WERI-Rb-1 (cell line): ENCODE results near the gene TMEM187.

Experiments
- DNase-seq: peaks from one replicate; pipeline ENCODE4 v3.0.0-alpha.2; 2020
- H3K27ac ChIP-seq: fragments of 250-450 bp; sonication (Bioruptor Pico); 2 replicates; pipeline ENCODE4 v1.5.1; 2020; ENCODE audit warnings: mild to moderate bottlenecking, moderate library complexity
- H3K27me3 ChIP-seq: fragments of 250-450 bp; sonication (Bioruptor Pico); 2 replicates; pipeline ENCODE4 v1.5.1; 2021; ENCODE audit warnings: mild to moderate bottlenecking, low read depth, moderate library complexity; ENCODE audit not compliant: insufficient read depth, severe bottlenecking
- H3K36me3 ChIP-seq: fragments of 250-450 bp; sonication (Bioruptor Pico); 2 replicates; pipeline ENCODE4 v1.5.1; 2020; ENCODE audit warnings: mild to moderate bottlenecking, moderate library complexity
- H3K4me3 ChIP-seq: 2 replicates; pipeline ENCODE4 v1.5.1; 2011; ENCODE audit warnings: low read depth, mild to moderate bottlenecking, control low read depth, low read length
- H3K9me3 ChIP-seq: fragments of 250-450 bp; sonication (Bioruptor Pico); 2 replicates; pipeline ENCODE4 v1.5.1; 2021; ENCODE audit warnings: mild to moderate bottlenecking, moderate library complexity; ENCODE audit not compliant: severe bottlenecking
- CTCF ChIP-seq: IDR thresholded peaks from 2 replicates; pipeline ENCODE4 v1.5.1; 2011; ENCODE audit warnings: low read depth, mild to moderate bottlenecking, control low read depth, inconsistent platforms, low read length

The TMEM187 gene

DNA sequence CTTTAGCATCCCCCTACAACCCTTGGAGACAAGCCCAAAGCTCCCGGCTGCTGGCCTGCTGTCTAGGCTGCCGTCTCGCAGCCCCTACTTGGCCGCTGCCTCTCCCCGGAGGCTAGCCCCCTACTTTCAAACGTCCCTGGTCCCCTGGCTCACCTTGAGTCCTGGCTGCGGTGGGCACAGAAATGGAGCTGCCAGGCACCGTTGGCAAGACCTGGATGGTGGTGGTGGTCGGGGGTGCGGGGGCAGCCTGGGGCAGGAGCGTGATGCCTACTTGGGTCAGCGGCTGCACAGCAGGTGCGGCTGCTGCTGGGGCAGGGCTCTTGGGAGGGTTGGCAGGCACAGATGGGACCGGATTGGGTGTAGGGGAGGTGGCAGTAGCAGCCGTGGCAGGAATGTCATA is 12.9 kb upstream of the TMEM187 start:
- Histone ChIP-seq H3K27me3 (peaks cover 47% of the 10 kb centered on the region), H3K36me3 (peaks cover 100% of the 10 kb centered on the region), H3K9me3 (no peaks in the 10 kb centered on the region), H3K27ac (no peak overlapping the region), H3K4me3 (no peak overlapping the region)
- no peak for DNase-seq
- TF ChIP-seq CTCF, result no peak

GRCh38 chrX:153960077-153960476 is 12.5 kb upstream of the TMEM187 start:
- no peak for DNase-seq
- H3K27me3 ChIP-seq, result peaks cover 45% of the 10 kb centered on the region
- no peaks in the 10 kb centered on the region for H3K9me3 ChIP-seq
- no peak overlapping the region for H3K4me3 ChIP-seq
- peaks cover 100% of the 10 kb centered on the region for H3K36me3 ChIP-seq
- TF ChIP-seq CTCF, result no peak
- H3K27ac ChIP-seq, result no peak overlapping the region

- DNase-seq, result no peak
- Histone ChIP-seq H3K9me3 (no peaks in the 10 kb centered on the region), H3K36me3 (peaks cover 100% of the 10 kb centered on the region), H3K27ac (no peak overlapping the region), H3K27me3 (peaks cover 48% of the 10 kb centered on the region), H3K4me3 (no peak overlapping the region)
- no peak for TF ChIP-seq CTCF
Measured at GRCh38 chrX:153960786-153961185, 11.8 kb upstream of the TMEM187 start.

DNA sequence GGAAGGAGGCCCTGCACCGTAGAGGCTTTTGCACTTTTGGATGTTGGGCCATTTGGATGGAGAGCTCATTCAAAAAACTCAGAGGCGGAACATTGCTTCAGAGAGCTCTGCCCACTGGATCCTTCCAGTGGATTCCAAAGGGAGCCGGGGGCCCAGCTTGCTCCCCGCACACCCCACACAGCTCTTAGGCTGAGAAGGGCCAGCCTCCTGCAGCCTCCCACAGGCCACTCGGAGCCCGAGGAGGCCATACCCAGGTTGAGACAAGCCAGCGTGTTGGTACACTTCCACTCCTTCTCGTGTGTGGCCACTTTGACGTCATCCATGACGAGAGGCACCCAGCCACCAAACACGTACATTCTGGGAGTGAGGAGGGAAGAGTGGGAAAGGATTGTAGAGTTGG is 11.3 kb upstream of the TMEM187 start:
- no peak for TF ChIP-seq CTCF
- no peak overlapping the region for H3K4me3 ChIP-seq
- H3K27ac ChIP-seq, result no peak overlapping the region
- no peaks in the 10 kb centered on the region for H3K9me3 ChIP-seq
- DNase-seq, result no peak
- H3K27me3 ChIP-seq, result peaks cover 48% of the 10 kb centered on the region
- peaks cover 97% of the 10 kb centered on the region for H3K36me3 ChIP-seq

- no peak for TF ChIP-seq CTCF
- H3K36me3 ChIP-seq, result peaks cover 95% of the 10 kb centered on the region
- no peaks in the 10 kb centered on the region for H3K9me3 ChIP-seq
- H3K27me3 ChIP-seq, result peaks cover 27% of the 10 kb centered on the region
- no peak for DNase-seq
- no peak overlapping the region for H3K27ac ChIP-seq
- H3K4me3 ChIP-seq, result no peak overlapping the region
Measured at GRCh38 chrX:153963546-153963945, 9.0 kb upstream of the TMEM187 start.

GRCh38 chrX:153964105-153964504 is 8.4 kb upstream of the TMEM187 start:
- H3K27me3 ChIP-seq, result peaks cover 22% of the 10 kb centered on the region
- no peak for TF ChIP-seq CTCF
- H3K4me3 ChIP-seq, result no peak overlapping the region
- H3K9me3 ChIP-seq, result no peaks in the 10 kb centered on the region
- H3K27ac ChIP-seq, result no peak overlapping the region
- DNase-seq, result no peak
- peaks cover 95% of the 10 kb centered on the region for H3K36me3 ChIP-seq
